Pons (tissue), 1 donor: ENCODE results near the gene FAAP100.

ENCODE experiments used
- DNase-seq: peaks from one replicate; pipeline ENCODE4 v3.0.0-alpha.2; 2016; ENCODE audit warnings: low spot score

The FAAP100 gene

DNA sequence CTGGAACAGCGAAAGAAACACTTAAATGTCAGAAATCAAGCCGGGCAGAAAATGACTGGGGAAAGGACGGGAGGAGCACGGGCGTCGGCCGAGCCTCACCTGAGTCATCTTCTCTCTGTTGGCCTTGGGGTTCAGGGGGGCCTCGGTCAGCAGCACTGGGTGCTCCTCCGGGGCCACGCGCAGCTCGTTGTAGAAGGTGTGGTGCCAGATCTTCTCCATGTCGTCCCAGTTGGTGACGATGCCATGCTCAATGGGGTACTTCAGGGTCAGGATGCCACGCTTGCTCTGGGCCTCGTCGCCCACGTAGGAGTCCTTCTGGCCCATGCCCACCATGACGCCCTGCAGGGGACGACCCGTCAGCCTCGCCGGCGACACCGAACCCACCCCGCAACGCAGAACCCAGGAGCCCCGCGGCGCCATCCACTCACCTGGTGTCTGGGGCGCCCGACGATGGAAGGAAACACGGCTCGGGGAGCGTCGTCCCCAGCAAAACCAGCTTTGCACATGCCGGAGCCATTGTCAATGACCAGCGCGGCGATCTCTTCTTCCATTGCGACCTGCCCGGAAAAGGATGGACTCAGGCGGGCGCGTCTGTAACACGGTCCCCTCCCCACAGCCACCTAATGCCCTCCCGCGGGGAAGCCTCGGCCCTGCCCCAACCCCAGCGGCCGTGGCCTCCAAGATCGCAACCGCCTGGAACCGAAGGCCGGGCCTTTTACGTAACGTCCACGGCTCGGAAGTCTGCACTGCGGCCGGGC lies 40.2 kb downstream of the FAAP100 start:
- DNase-seq: no peak

- DNase-seq: peak; percentile 19
These were observed 40.7 kb downstream of the FAAP100 start for GRCh38 chr17:81511554-81511803.

DNA sequence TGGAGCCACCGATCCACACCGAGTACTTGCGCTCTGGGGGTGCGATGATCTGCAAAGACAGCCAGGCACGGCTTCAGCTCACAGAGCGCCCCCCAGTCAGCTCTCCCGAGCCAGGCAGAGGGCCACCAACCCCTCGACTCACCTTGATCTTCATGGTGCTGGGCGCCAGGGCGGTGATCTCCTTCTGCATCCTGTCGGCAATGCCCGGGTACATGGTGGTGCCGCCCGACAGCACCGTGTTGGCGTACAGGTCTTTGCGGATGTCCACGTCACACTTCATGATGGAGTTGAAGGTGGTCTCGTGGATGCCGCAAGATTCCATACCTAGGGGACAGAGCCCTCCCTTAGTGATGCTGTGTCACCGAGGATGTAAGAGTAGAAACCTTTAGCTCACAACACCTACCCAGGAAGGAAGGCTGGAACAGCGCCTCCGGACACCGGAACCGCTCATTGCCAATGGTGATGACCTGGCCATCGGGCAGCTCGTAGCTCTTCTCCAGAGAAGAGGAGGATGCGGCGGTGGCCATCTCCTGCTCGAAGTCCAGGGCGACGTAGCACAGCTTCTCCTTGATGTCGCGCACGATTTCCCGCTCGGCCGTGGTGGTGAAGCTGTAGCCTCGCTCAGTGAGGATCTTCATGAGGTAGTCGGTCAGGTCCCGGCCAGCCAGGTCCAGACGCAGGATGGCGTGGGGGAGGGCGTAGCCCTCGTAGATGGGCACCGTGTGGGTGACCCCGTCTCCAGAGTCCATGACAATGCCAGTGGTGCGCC lies 41.2 kb downstream of the FAAP100 start:
- DNase-seq: no peak

DNA sequence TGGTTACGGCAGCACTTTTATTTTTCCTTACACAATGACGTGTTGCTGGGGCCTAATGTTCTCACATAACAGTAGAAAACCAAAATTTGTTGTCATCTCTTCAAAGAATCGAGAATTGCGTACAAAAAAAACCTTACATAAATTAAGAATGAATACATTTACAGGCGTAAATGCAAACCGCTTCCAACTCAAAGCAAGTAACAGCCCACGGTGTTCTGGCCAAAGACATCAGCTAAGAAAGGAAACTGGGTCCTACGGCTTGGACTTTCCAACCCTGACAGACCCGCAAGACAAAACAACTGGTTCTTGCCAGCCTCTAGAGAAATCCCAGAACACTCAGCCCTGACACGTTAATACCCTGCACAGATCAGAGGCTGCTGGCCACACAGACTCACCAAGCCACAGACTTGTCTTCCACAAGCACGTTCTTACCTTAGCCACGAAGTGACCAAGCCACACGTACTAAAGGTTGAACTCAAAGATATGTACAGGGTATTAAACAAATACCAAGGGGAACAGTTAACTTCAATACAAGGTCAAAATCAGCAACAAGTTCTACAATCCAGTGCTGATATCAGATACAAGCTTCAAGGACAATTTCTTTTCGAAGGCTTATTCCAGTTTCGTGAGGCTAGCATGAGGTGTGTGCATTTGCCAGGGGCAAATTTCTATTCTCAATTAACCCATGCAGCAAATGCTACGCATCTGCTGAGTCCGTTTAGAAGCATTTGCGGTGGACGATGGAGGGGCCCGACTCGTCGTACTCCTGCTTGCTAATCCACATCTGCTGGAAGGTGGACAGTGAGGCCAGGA lies 42.0 kb downstream of the FAAP100 start:
- peak; percentile 14 for DNase-seq

DNA sequence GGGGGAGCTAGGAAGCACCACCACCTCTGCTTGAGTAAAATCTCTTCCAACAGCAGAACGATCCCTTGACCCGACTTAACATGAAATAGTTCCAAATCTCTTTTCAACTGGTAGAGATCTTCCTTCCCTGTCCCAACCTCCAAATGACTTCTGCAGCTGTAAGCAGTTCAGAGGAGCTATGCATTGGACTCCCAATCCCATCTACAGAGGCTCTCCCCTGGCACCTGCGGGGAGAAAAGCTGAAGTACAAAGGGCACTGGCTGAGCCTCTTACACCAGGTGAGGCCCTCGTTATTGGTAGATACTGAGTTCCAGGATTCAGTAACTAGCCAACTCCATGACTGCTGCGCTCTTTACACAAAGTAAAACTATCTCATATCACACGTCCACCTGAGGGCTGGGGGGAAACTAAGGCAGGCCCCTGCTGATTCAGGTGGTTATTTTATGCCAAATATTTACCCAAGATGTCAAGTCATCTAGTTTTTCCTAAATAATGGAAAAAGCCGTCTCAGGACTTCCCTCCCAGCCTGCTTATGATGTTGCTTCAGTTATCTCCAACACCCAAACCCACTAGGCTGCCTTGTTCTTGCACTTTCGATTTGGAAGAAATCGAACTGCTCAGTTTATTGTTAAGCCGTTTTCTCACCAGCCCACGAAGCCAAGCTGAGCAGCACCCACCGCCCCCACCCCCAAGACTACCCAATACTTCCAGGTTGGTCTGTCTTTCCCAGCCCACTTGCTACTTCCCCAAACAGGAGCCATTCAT lies 42.8 kb downstream of the FAAP100 start:
- DNase-seq: peak; percentile 37

GRCh38 chr17:81508639-81509206 lies 43.4 kb downstream of the FAAP100 start:
- DNase-seq: no peak

GRCh38 chr17:81503619-81504018 lies 48.5 kb downstream of the FAAP100 start:
- DNase-seq: no peak

- DNase-seq: no peak
These were observed 49.6 kb downstream of the FAAP100 start for GRCh38 chr17:81502471-81503017.

- DNase-seq: no peak
These were observed 52.1 kb downstream of the FAAP100 start for GRCh38 chr17:81500047-81500446.

GRCh38 chr17:81499601-81499970 lies 52.6 kb downstream of the FAAP100 start:
- no peak for DNase-seq

DNA sequence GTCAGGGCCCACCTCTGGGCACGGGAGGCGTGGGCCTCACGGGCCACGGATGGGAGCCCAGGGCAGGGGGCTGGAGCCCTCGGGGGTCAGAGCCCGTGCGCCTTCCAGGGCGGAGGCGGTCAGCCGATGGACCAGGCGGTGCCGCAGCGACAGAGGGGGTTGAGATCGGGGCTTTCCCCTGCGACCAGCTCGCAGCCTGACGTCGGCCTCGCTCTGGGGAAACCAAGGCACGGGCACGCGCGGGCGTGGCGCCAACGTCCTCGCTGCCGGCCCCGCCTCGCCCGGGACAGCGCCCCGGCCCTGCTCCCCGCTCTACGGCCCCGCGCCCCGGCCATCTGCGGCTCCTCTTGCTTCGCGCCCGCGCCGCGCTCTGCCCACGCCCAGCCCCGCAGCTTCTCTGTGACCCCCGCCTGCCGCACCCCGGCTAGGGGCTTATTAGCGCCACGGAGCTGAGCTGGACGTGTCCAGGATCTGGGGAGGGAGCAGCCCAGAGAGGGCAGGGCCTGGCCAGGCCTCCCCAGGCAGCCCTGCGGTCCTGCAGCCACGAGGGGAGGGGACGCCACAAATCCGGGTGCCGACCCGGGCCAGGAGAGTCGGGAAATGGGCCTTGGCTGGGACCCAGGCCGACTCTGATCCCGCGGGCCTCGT lies 53.1 kb downstream of the FAAP100 start:
- no peak for DNase-seq

DNA sequence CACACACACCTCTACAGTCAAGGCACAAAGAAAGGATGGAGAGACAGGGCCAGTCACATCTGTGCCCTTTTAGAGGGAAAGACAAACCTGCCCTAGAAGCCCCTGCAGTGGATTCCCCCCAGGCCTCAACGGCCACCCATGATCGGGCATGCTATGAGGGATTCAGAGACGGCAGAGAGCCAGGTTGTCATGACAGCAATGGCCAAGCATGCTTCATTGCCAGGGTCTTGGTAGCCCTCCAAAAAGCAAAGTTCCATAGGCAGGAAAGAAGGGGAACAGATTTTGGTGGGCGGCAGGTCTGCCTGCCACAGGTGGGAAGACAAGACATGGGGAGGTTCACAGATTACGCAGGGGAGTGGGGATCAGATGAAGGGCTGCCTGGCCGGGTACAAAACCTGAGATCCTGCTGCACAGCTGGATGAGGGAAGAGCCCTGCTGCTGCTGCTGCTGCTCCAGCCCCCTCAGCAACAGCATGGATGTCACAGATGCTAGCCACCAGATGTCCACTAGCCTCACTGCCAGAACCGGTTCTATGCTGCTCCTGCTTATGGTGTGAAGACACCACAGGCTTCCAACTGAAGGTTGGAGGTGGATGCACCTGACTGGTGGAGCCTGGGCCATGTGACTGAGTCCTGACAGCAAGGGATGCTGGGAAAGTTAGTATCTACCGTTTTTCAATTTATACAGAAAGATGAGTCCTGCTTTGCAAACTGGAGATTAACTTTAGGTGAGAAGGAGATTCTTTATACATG lies 57.4 kb downstream of the FAAP100 start:
- no peak for DNase-seq

DNA sequence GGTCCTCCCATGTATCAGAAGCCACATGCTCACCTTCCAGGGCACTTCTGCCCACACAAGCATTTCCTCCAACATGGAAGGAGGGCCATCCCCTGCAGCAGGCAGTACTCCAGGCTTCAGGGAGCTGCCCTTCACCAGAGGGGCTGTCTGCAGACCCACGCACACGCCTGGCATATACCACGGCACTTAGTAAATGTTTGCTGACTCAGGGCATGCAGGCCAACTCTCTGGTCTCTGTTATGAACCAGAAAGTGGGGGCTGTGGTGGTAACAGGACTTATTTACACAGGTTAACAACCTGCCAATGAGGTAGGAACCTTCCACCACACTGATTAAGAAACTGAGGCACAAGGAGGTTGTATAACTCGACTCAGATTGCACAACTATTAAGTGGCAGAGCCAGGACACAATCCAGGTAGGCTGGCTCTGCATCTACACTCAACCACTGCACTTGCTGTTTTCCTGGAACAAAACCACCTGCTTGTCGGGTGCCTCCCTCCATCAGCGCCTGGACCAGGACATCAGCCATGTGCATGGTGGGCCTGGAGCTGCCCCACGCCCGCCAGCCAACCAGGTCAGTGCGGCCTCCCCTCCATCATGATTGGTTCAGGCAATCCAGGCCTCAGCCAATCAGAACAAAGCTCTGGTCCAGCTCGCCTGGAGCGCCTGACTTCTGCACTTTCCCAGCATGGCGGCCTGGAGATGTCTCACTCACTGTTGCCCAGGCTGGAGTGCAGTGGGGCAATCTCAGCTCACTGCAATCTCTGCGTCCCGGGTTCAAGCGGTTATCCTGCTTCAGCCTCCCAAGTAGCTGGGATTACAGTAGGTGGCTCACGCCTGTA lies 58.7 kb downstream of the FAAP100 start:
- no peak for DNase-seq

DNA sequence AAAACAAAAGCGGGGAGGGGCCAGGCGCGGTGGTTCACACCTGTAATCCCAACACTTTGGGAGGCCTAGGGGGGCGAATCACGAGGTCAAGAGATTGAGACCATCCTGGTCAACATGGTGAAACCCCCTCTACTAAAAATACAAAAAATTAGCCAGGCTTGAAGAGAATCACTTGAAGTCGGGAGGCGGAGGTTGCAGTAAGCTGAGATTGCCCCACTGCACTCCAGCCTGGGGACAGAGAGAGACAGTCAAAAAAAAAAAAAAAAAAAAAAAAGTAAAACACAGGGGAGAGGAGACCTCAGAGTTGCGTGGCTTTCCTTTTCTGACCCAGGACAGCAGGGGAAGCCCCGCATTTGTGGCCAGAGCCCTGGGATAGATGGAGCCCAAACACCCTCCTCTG lies 59.4 kb downstream of the FAAP100 start:
- no peak for DNase-seq

DNA sequence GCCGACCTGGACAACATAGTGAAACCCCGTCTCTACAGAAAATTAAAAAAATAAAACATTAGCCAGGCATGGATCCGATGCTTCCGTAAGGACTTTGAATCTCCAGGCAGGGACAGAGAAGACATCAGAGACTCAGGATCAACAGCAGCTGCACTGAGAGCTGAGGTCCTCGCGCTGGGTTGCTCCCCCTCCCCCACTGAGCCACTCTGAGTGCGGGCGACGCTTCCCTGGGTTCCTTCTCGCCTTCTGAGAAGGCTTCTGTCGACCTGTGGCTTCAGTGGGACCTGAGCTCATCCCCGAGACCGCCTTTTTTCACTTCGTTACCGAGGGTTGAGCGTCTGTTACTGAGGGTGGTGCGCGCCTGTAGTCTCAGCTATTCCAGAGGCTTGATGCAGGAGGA lies 60.0 kb downstream of the FAAP100 start:
- no peak for DNase-seq

- no peak for DNase-seq
These were observed 60.4 kb downstream of the FAAP100 start for GRCh38 chr17:81491761-81492160.

GRCh38 chr17:81491181-81491581 lies 61.0 kb downstream of the FAAP100 start:
- no peak for DNase-seq

DNA sequence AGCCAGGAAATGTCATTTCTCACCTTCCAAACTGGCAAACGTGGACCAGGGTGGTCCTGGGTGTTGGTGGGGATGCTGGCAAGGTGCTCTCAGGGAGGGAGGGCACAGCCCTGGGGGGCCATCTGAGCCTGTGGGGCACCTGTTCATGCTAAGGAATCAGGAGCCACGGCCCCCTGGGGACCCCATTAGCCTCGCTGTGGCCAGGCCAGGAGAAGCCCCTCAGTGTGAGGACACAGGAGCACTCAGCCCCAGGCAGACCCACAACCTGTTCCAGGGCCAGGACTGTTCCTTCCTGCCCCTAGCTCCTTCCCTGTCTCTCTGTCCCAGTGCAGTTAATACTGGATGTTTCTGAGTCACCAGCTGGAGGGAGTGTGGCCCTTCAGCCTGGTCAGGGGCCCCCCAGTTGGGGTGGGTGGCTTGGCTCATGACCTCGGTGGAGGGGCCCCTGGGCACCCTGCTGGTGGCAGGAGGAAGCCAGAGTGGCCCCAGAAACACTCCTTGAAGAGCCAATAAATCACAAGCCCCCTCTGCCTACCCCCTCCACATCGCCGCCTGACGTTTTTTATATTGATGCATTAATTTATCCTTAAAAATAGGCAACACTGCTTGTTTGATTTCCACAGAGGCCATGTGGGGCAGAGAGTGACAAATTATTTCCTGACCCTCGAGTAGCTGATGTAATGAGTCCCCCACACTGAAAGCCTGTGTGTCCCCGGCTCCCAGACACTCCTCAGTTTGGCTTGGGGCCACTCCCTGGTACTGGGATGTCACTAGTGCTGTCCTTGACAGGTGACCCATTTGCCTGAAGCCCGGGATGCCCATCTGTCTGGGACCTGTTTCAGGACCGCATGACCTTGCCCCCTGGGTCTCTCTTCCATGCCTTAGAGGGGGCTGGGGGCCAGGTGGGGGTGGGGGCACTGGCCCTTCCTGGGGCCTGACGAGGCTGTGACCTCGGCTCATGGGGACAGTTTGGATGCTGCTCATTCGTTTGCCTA lies 61.9 kb downstream of the FAAP100 start:
- DNase-seq: no peak
